Measurements from ENCODE around the gene KIAA1328. TPM values are rescaled to one million over a fixed set of nuclear protein-coding genes. Genes with fewer than 3 reads are reported as not detected.

KIAA1328 gene
- total RNA-seq, 3 donors from 2014 or later, result 17.4 to 36.1 (median 25.6) TPM

GRCh38 chr18:37258131-37258530 is 429.2 kb downstream of the KIAA1328 start:
- TF ChIP-seq POLR2AphosphoS5 (IDR thresholded peaks at IDR 0.05) (no peak), POLR2A (IDR thresholded peaks at IDR 0.05) (no peak), CTCF (IDR thresholded peaks at IDR 0.05) (no peak)
- H3K4me3 ChIP-seq, result no peak overlapping the region
- intact Hi-C loops (cut with DNase I; ENCODE audit: low total_unique reads), result no loop called here
- no peaks in the 10 kb centered on the region for H3K36me3 ChIP-seq
- DNase-seq (ENCODE audit: low spot score in 2 of 2), result no peak
- no peak overlapping the region for H3K27ac ChIP-seq
- peaks cover 5 to 13% of the 10 kb centered on the region in 2 donors for H3K27me3 ChIP-seq
- H3K9me3 ChIP-seq, result no peaks in the 10 kb centered on the region
- no peaks in the 10 kb centered on the region for H3K4me1 ChIP-seq

GRCh38 chr18:37258819-37259218 is 429.9 kb downstream of the KIAA1328 start:
- Histone ChIP-seq H3K36me3 (no peaks in the 10 kb centered on the region), H3K4me3 (no peak overlapping the region), H3K27me3 (peaks cover 5 to 8% of the 10 kb centered on the region in 2 donors), H3K27ac (no peak overlapping the region), H3K4me1 (no peaks in the 10 kb centered on the region), H3K9me3 (no peaks in the 10 kb centered on the region)
- intact Hi-C loops (cut with DNase I; ENCODE audit: low total_unique reads), result no loop called here
- no peak for DNase-seq (ENCODE audit: low spot score in 2 of 2)
- no peak for TF ChIP-seq POLR2A (IDR thresholded peaks at IDR 0.05)
- no peak for TF ChIP-seq POLR2AphosphoS5 (IDR thresholded peaks at IDR 0.05)
- no peak for TF ChIP-seq CTCF (IDR thresholded peaks at IDR 0.05)

GRCh38 chr18:37259711-37260110 is 430.8 kb downstream of the KIAA1328 start:
- H3K27ac ChIP-seq, result no peak overlapping the region
- DNase-seq (ENCODE audit: low spot score in 2 of 2), result no peak
- peaks cover 0 to 8% of the 10 kb centered on the region in 2 donors for H3K27me3 ChIP-seq
- no peaks in the 10 kb centered on the region for H3K4me1 ChIP-seq
- intact Hi-C loops (cut with DNase I; ENCODE audit: low total_unique reads), result no loop called here
- H3K4me3 ChIP-seq, result no peak overlapping the region
- no peaks in the 10 kb centered on the region for H3K9me3 ChIP-seq
- TF ChIP-seq CTCF (IDR thresholded peaks at IDR 0.05) (no peak), POLR2AphosphoS5 (IDR thresholded peaks at IDR 0.05) (no peak), POLR2A (IDR thresholded peaks at IDR 0.05) (no peak)
- no peaks in the 10 kb centered on the region for H3K36me3 ChIP-seq

- Histone ChIP-seq H3K4me1 (no peaks in the 10 kb centered on the region), H3K27ac (no peak overlapping the region), H3K4me3 (no peak overlapping the region), H3K27me3 (peaks cover 0 to 7% of the 10 kb centered on the region in 2 donors), H3K36me3 (no peaks in the 10 kb centered on the region), H3K9me3 (no peaks in the 10 kb centered on the region)
- TF ChIP-seq CTCF (IDR thresholded peaks at IDR 0.05) (no peak), POLR2AphosphoS5 (IDR thresholded peaks at IDR 0.05) (no peak), POLR2A (IDR thresholded peaks at IDR 0.05) (no peak)
- intact Hi-C loops (cut with DNase I; ENCODE audit: low total_unique reads), result no loop called here
- DNase-seq (ENCODE audit: low spot score in 2 of 2), result no peak
Measured at GRCh38 chr18:37260367-37261093, 431.6 kb downstream of the KIAA1328 start.

GRCh38 chr18:37261246-37261840 is 432.4 kb downstream of the KIAA1328 start:
- H3K27me3 ChIP-seq, result peaks cover 0 to 3% of the 10 kb centered on the region in 2 donors

More at GRCh38 chr18:37261246-37261840, 432.4 kb downstream of the KIAA1328 start:
- no peak for DNase-seq (ENCODE audit: low spot score in 2 of 2)
- no peak for TF ChIP-seq POLR2A (IDR thresholded peaks at IDR 0.05)
- Histone ChIP-seq H3K27ac (no peak overlapping the region), H3K36me3 (no peaks in the 10 kb centered on the region), H3K4me3 (no peak overlapping the region), H3K4me1 (no peaks in the 10 kb centered on the region), H3K9me3 (no peaks in the 10 kb centered on the region)
- intact Hi-C loops (cut with DNase I; ENCODE audit: low total_unique reads), result no loop called here
